A673 (cell line): ENCODE measurements around the gene ZIC5. TPM values are rescaled to one million over a fixed set of nuclear protein-coding genes. Genes with fewer than 3 reads are reported as not detected.

Experiments used
- BruUV-seq: library from RNA; stranded (reverse); fragments of 400-500 nt; replicated peaks from 2 replicates; lab custom pipeline; 2021; lab: Mats Ljungman, UMichigan
- CTCF ChIA-PET: fragments of 300-600 bp; sonication (Branson Sonifier 250); formaldehyde crosslinking; loops from one replicate; lab custom pipeline; 2022; ENCODE audit warnings: antibody characterized with exemption; lab: Charles Lee
- POLR2A ChIA-PET: fragments of 300-600 bp; sonication (Branson Sonifier 250); formaldehyde crosslinking; loops from one replicate; lab custom pipeline; 2022; ENCODE audit warnings: antibody characterized with exemption; ENCODE audit not compliant: low non-redundant PET; lab: Charles Lee
- DNase-seq: peaks from one replicate; pipeline ENCODE4 v3.0.0-alpha.2; 2015; ENCODE audit warnings: low spot score
- H3K27ac ChIP-seq: fragments of 200-600 bp; sonication (generic); 2 replicates; pipeline ENCODE4 v1.5.1; 2016; ENCODE audit warnings: mixed run types, low read depth, mild to moderate bottlenecking, mixed read lengths, antibody characterized with exemption, low read length; ENCODE audit not compliant: poor library complexity, severe bottlenecking
- H3K27me3 ChIP-seq: fragments of 200-600 bp; sonication (generic); replicated peaks from 2 replicates; pipeline ENCODE4 v1.6.1; 2017; ENCODE audit warnings: mixed run types, low read depth, mild to moderate bottlenecking, mixed read lengths, antibody characterized with exemption, low read length; ENCODE audit not compliant: insufficient read depth, poor library complexity
- H3K36me3 ChIP-seq: fragments of 200-600 bp; sonication (generic); 2 replicates; pipeline ENCODE4 v1.6.1; 2016; ENCODE audit warnings: mixed run types, mild to moderate bottlenecking, mixed read lengths, antibody characterized with exemption, low read length; ENCODE audit not compliant: insufficient read depth, poor library complexity, severe bottlenecking
- H3K4me1 ChIP-seq: fragments of 200-600 bp; sonication (generic); 2 replicates; pipeline ENCODE4 v1.6.1; 2017; ENCODE audit warnings: mixed run types, mild to moderate bottlenecking, mixed read lengths, antibody characterized with exemption, low read length; ENCODE audit not compliant: insufficient read depth, poor library complexity, severe bottlenecking
- H3K4me3 ChIP-seq: fragments of 200-600 bp; sonication (generic); 2 replicates; pipeline ENCODE4 v1.5.1; 2016; ENCODE audit warnings: low read depth, mixed run types, mild to moderate bottlenecking, mixed read lengths, low read length; ENCODE audit not compliant: poor library complexity, severe bottlenecking
- H3K9me3 ChIP-seq: fragments of 200-600 bp; sonication (generic); 2 replicates; pipeline ENCODE4 v1.6.1; 2016; ENCODE audit warnings: mixed run types, low read depth, mild to moderate bottlenecking, mixed read lengths, antibody characterized with exemption, low read length; ENCODE audit not compliant: poor library complexity, severe bottlenecking
- CTCF ChIP-seq: fragments of 300-800, 200-600 bp; sonication (generic); conservative IDR thresholded peaks from 2 replicates; pipeline ENCODE4 v1.5.1; 2017; ENCODE audit warnings: low read depth, mild to moderate bottlenecking, antibody characterized with exemption, low read length, moderate library complexity, mixed read lengths
- EZH2 ChIP-seq: fragments of 200-600 bp; sonication (generic); IDR thresholded peaks from 2 replicates; pipeline ENCODE4 v1.6.1; 2017; ENCODE audit warnings: borderline replicate concordance, low read depth, mild to moderate bottlenecking, mixed read lengths, antibody characterized with exemption, low read length; ENCODE audit not compliant: poor library complexity, severe bottlenecking
- intact Hi-C: fragments of 100-400 bp; cut with micrococcal nuclease; formaldehyde crosslinking; loops from one replicate; pipeline ENCODE4 v1.10.0; 2022; ENCODE audit not compliant: unreplicated experiment
- total RNA-seq: library from RNA; stranded (reverse); gene quantifications from 2 replicates; pipeline ENCODE4 v1.2.3, GENCODE V29; 2021

ZIC5 gene
- total RNA-seq, 1 experiment from 2014 or later = 25.2 TPM

GRCh38 chr13:99926014-99926731 lies 45.4 kb downstream of the ZIC5 start:
- TF ChIP-seq EZH2 = no peak
- TF ChIP-seq CTCF = no peak
- no TSS peak for BruUV-seq
- Histone ChIP-seq H3K27ac (no peak overlapping the region), H3K4me3 (no peak overlapping the region), H3K4me1 (no peaks in the 10 kb centered on the region), H3K27me3 (no peaks in the 10 kb centered on the region), H3K36me3 (no peaks in the 10 kb centered on the region), H3K9me3 (no peaks in the 10 kb centered on the region)
- no peak for DNase-seq
- ChIA-PET CTCF (no interaction called here), POLR2A (no interaction called here)
- intact Hi-C loops = no loop called here

- Histone ChIP-seq H3K27me3 (no peaks in the 10 kb centered on the region), H3K4me3 (no peak overlapping the region), H3K9me3 (no peaks in the 10 kb centered on the region), H3K4me1 (peaks cover 3% of the 10 kb centered on the region), H3K36me3 (no peaks in the 10 kb centered on the region), H3K27ac (no peak overlapping the region)
- intact Hi-C loops = no loop called here
- no TSS peak for BruUV-seq
- no peak for DNase-seq
- ChIA-PET CTCF (no interaction called here), POLR2A (no interaction called here)
- TF ChIP-seq EZH2 = no peak
Measured at GRCh38 chr13:99923877-99924582, 47.5 kb downstream of the ZIC5 start.

- ChIA-PET POLR2A (no interaction called here), CTCF (no interaction called here)
- H3K27ac ChIP-seq = no peak overlapping the region
- no peaks in the 10 kb centered on the region for H3K36me3 ChIP-seq
- H3K27me3 ChIP-seq = no peaks in the 10 kb centered on the region
- intact Hi-C loops = no loop called here
- TF ChIP-seq CTCF = no peak
- TF ChIP-seq EZH2 = no peak
- DNase-seq = no peak
- BruUV-seq = no TSS peak
- H3K4me3 ChIP-seq = no peak overlapping the region
- peaks cover 3% of the 10 kb centered on the region for H3K4me1 ChIP-seq
- H3K9me3 ChIP-seq = no peaks in the 10 kb centered on the region
Measured at GRCh38 chr13:99922631-99923404, 48.7 kb downstream of the ZIC5 start.
